ENCODE measurements around the gene MUC15. TPM values are rescaled to one million over a fixed set of nuclear protein-coding genes. Genes with fewer than 3 reads are reported as not detected.

The MUC15 gene, protein sequence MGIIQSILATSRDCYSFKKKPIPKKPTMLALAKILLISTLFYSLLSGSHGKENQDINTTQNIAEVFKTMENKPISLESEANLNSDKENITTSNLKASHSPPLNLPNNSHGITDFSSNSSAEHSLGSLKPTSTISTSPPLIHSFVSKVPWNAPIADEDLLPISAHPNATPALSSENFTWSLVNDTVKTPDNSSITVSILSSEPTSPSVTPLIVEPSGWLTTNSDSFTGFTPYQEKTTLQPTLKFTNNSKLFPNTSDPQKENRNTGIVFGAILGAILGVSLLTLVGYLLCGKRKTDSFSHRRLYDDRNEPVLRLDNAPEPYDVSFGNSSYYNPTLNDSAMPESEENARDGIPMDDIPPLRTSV
- total RNA-seq (2022), result not detected in 2 replicates
- Bru-seq, nascent RNA, result percentile 7 among the genes with signal in this experiment
- not detected for BruChase-seq, experiment 1, labeled RNA remaining after a 6-hour chase
- BruChase-seq, experiment 2, labeled RNA remaining after a 2-hour chase, result not detected
- long read RNA-seq, result 0 reads

DNA sequence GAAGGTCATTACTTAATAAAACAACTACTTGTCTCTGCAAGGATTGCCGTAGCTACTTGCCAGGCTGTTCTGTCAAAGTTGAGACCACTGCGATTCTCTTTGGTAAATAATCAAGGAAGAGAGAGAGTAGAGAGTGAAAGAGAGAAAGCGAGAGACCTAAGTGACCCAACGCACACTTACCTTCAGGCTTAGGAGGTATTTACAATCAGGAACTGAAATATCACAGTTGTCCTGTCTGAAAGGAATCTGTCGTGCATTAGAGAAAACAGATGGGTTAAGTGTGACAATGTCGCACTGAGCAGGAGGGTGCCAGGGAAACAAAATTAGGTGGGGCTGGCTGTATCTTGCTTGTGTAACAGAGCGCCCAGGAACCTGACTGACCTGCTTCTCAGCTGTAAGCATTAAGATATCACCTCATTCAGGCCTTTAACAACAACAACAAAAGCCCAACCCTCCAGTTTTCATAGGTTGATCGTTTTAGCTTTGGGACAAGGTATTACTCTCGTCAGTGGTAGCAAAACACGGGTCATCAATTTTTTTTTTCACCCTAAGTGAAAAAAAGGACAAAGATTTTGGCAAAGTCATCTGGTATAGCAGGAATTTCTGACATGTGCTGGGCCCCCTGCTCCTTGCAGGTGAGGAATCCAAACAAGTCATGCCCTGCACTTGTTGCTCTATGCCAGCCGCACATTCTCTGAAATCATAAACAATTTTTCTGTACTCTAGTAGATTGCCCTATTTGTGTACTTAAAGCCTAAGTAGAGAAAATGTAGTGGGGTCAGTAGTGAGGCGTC, at the start of gene MUC15:
Gene MUC15, minus strand, starts transcription at position 403 of the 794 bp plus-strand sequence. CDS start 5,169 bp downstream, outside the sequence.
- no peak for DNase-seq (ENCODE audit: unreplicated experiment)
- Mint-ChIP-seq H3K4me3 (ENCODE audit: unreplicated experiment) (no peak within 1 kb of the TSS), H3K4me1 (ENCODE audit: insufficient read depth, unreplicated experiment) (peaks cover 6% of the 10 kb centered on the region), H3K27ac (ENCODE audit: low read depth, unreplicated experiment) (no peak within 1 kb of the TSS), H3K36me3 (ENCODE audit: insufficient read depth, unreplicated experiment) (no peaks in the 10 kb centered on the region), H3K9me3 (ENCODE audit: unreplicated experiment) (no peaks in the 10 kb centered on the region), H3K27me3 (ENCODE audit: insufficient read depth, unreplicated experiment) (no peaks in the 10 kb centered on the region)
- POLR2A ChIA-PET, result interaction anchor here (0.8 to 1.3 kb wide), 3 partner anchors 11 to 20 kb away, joined by 3 to 7 read pairs (median 4); no protein-coding TSS in a partner anchor
- CTCF ChIA-PET, result interaction anchor here (0.6 to 0.7 kb wide), 3 partner anchors 341 to 945 kb away, joined by 3 to 6 read pairs (median 3); no protein-coding TSS in a partner anchor
- BruUV-seq (replicated peaks), result no TSS peak
- intact Hi-C loops (cut with micrococcal nuclease), result no loop called here
- TF ChIP-seq, protein P1, sequence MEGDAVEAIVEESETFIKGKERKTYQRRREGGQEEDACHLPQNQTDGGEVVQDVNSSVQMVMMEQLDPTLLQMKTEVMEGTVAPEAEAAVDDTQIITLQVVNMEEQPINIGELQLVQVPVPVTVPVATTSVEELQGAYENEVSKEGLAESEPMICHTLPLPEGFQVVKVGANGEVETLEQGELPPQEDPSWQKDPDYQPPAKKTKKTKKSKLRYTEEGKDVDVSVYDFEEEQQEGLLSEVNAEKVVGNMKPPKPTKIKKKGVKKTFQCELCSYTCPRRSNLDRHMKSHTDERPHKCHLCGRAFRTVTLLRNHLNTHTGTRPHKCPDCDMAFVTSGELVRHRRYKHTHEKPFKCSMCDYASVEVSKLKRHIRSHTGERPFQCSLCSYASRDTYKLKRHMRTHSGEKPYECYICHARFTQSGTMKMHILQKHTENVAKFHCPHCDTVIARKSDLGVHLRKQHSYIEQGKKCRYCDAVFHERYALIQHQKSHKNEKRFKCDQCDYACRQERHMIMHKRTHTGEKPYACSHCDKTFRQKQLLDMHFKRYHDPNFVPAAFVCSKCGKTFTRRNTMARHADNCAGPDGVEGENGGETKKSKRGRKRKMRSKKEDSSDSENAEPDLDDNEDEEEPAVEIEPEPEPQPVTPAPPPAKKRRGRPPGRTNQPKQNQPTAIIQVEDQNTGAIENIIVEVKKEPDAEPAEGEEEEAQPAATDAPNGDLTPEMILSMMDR (IDR thresholded peaks at IDR 0.05; ENCODE audit: unreplicated experiment), result no peak

DNA sequence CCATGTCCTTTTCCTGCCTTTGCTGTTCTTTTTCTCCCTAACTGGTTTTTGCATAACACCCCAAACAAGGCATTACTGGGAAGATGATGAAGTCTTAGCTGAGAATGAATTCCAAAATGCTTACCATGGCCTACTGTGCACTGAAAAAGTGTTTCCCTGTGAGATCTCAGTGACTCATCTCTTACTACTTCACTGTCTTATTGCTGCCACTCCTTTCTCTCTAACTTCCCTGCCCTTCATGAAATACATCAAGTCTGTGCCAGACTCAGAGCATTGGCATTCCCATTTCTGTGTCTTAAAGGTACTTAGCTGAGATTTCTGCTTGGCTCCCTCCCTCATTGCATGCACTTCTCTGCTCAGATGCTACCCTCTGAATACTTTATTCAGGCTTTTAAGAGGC, 49.1 kb upstream of the MUC15 start:
- TF ChIP-seq, protein P1 (IDR thresholded peaks at IDR 0.05; ENCODE audit: unreplicated experiment), result no peak
- Mint-ChIP-seq H3K4me3 (ENCODE audit: unreplicated experiment) (no peak overlapping the region), H3K4me1 (ENCODE audit: insufficient read depth, unreplicated experiment) (peaks cover 26% of the 10 kb centered on the region), H3K27ac (ENCODE audit: low read depth, unreplicated experiment) (peak overlapping the region; percentile 80), H3K9me3 (ENCODE audit: unreplicated experiment) (no peaks in the 10 kb centered on the region), H3K36me3 (ENCODE audit: insufficient read depth, unreplicated experiment) (no peaks in the 10 kb centered on the region), H3K27me3 (ENCODE audit: insufficient read depth, unreplicated experiment) (no peaks in the 10 kb centered on the region)
- POLR2A ChIA-PET, result interaction anchor here (0.6 to 2.2 kb wide), 5 partner anchors 27 to 139 kb away, joined by 3 to 9 read pairs (median 3); no protein-coding TSS in a partner anchor
- intact Hi-C loops (cut with micrococcal nuclease), result loop anchor here (5.0 kb wide), 1 partner anchor 39 kb away; no protein-coding TSS in a partner anchor
- DNase-seq (ENCODE audit: unreplicated experiment), result peak; percentile 73
- no TSS peak for BruUV-seq (replicated peaks)
- CTCF ChIA-PET, result interaction anchor here (0.6 to 1.6 kb wide), 6 partner anchors 13 to 470 kb away, joined by 3 to 4 read pairs (median 3); no protein-coding TSS in a partner anchor

DNA sequence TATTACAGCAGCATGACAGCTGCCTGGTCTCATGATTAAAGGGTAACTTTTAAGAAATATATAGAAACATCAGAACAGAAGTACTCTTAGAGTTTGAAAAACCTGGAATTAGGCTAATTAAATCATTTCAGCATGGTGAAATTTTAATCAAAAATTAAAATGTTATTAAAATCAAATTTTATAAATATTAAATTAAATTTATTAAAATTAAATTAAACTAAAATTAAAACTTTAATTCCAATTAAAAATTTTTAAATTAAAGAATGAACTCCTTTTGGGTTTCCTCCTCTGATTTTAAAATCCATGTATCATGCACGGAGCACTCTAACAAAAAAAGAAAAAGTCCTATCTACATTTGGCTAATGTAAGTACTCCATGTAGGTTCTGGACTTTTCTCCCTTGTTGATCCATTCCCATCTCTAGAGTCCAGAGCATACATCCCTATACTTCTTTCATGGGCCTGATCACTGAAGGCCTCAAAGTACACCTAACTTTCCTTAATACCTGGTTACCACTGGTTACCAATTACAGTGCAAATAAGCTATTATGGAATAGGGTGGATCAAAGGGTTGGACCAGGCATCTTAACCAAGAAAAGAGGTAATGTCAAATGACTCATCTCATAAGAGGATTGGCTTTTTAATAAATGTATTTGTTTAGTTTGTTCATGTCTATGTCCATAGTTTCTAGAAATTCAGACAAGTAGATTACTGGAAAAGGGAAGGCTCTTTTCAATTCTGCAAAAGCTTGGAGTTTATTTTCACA, 48.4 kb upstream of the MUC15 start:
- peak overlapping the region; percentile 80 for H3K27ac Mint-ChIP-seq (ENCODE audit: low read depth, unreplicated experiment)

More for the DNA sequence above, 48.4 kb upstream of the MUC15 start:
- ChIA-PET CTCF (interaction anchor here (1.6 kb wide), 1 partner anchor 98 kb away, joined by 3 read pairs; no protein-coding TSS in a partner anchor), POLR2A (interaction anchor here (0.6 to 2.2 kb wide), 3 partner anchors 38 to 110 kb away, joined by 3 to 9 read pairs (median 8); no protein-coding TSS in a partner anchor)
- H3K36me3 Mint-ChIP-seq (ENCODE audit: insufficient read depth, unreplicated experiment), result no peaks in the 10 kb centered on the region
- peak; percentile 6 for DNase-seq (ENCODE audit: unreplicated experiment)
- peaks cover 26% of the 10 kb centered on the region for H3K4me1 Mint-ChIP-seq (ENCODE audit: insufficient read depth, unreplicated experiment)
- TF ChIP-seq, protein P1 (IDR thresholded peaks at IDR 0.05; ENCODE audit: unreplicated experiment), result no peak
- no TSS peak for BruUV-seq (replicated peaks)
- no peaks in the 10 kb centered on the region for H3K27me3 Mint-ChIP-seq (ENCODE audit: insufficient read depth, unreplicated experiment)
- intact Hi-C loops (cut with micrococcal nuclease), result loop anchor here (5.0 kb wide), 1 partner anchor 38 kb away; no protein-coding TSS in a partner anchor
- no peaks in the 10 kb centered on the region for H3K9me3 Mint-ChIP-seq (ENCODE audit: unreplicated experiment)
- H3K4me3 Mint-ChIP-seq (ENCODE audit: unreplicated experiment), result no peak overlapping the region

Data from MCF 10A (cell line).